ENCODE data around the gene PLCB1.

DNA sequence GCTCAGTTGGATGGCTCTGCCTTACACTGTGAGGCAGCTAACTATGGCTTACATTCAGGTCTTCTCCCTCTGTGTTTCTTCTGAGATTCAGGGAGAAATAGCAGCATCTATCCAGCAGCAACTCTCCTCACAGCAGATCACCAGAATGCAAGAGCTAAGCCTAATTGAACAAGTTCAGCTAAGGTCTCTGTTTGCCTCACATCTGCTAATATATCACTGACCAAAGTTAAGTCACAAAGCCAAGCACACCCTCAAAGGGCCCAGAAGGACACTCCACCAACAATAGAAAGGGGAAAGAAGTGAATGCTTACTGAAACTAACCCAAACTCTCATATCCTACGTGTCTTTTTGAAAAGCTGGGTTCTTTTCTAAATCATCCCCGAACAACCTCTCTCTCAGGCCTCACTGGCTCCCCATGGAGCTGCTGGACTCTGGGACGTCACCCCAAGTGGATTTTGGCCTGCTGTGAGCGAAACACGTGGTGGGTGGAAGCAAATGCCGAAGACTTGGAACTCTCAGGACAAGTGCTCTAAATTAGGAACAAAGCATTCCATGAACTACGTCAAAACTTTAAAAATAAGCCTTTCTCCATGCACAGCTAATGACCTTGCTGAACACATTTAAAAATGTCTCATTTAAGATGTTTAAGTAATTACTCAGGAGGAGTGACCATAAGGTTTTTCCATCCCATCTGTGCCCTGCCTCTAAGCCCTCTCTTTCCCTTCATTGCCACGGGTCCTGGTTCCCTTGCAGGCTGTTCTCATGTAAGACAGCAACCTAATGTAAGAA lies 769.4 kb downstream of the PLCB1 start:
- TF ChIP-seq, protein P1, sequence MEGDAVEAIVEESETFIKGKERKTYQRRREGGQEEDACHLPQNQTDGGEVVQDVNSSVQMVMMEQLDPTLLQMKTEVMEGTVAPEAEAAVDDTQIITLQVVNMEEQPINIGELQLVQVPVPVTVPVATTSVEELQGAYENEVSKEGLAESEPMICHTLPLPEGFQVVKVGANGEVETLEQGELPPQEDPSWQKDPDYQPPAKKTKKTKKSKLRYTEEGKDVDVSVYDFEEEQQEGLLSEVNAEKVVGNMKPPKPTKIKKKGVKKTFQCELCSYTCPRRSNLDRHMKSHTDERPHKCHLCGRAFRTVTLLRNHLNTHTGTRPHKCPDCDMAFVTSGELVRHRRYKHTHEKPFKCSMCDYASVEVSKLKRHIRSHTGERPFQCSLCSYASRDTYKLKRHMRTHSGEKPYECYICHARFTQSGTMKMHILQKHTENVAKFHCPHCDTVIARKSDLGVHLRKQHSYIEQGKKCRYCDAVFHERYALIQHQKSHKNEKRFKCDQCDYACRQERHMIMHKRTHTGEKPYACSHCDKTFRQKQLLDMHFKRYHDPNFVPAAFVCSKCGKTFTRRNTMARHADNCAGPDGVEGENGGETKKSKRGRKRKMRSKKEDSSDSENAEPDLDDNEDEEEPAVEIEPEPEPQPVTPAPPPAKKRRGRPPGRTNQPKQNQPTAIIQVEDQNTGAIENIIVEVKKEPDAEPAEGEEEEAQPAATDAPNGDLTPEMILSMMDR (conservative IDR thresholded peaks at IDR 0.05) = no peak
- no peak for TF ChIP-seq ZFX (IDR thresholded peaks at IDR 0.05)
